GM19328 (cell line): ENCODE measurements around the gene GSTA3.
"Not testable (repeated sequence)": the region's sequence is repeated elsewhere in the genome, so short reads cannot be mapped to it uniquely, and the experiment has no call there.

Source experiments
- ATAC-seq: cut with Tn5 transposase; IDR thresholded peaks from one replicate; pipeline ENCODE4 v1.9.1; 2021; ENCODE audit warnings: mild to moderate bottlenecking, moderate library complexity; ENCODE audit not compliant: unreplicated experiment

The GSTA3 gene

DNA sequence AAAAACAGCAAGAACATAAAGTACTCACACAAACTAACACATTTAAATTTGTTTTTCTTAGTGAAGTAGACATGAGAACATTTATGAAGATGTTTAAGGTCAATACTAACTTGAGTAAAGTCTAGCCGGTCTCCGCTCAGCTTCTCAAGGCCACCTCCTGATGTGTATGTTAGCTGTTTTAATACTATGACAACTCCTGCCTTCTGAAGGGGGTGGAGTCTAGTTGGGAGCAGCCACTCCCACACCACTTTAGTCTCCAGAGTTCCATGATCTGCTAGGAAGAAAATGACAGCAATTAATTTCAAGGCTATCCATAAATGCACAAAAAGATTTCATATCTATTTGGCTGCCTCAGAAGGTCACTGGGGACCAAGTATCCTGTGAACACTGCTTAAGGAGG lies at the start of gene GSTA3:
Gene GSTA3 (minus strand): TSS at position 168 of the 400 bp plus-strand sequence. CDS start 3,864 bp downstream, outside the sequence.
- no peak for ATAC-seq

DNA sequence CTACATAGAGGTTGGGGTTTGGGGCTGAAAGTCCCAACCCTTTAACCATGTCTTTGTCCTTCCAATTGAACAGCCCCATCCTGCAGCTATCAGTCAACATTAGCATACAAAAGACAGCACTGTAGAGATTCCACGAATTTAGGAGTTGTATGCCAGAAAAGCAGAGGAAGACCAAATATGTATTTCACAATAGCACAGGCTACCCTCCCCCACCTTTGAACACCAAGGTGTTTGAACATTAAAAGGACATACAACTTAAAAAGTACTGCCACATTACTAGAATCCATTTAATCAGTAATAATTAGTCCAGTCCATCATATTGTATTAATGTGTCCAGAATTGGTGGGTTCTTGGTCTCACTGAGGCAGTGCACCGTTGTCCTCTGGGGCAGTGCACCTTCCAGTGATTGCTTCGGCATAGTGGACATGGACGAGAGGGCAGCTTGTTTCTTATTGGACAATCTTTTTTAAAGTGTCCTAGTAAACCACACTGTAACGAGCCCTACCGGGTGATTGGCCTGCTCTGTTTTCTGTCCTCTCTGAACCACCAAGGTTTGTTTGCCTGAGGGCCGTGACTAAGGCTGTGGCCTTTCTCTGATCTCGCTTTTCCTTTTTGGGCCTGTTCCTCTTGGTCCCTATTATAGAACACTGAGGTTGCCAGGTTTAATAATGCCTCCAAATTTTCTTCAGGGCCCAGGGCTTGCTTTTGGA lies 49.2 kb upstream of the GSTA3 start:
- no peak for ATAC-seq

- ATAC-seq: no peak
Observed at GRCh38 chr6:52955871-52956270, 46.4 kb upstream of the GSTA3 start.

- no peak for ATAC-seq
Observed at GRCh38 chr6:52953911-52954839, 44.7 kb upstream of the GSTA3 start.

GRCh38 chr6:52946306-52946705 lies 36.8 kb upstream of the GSTA3 start:
- ATAC-seq: no peak

DNA sequence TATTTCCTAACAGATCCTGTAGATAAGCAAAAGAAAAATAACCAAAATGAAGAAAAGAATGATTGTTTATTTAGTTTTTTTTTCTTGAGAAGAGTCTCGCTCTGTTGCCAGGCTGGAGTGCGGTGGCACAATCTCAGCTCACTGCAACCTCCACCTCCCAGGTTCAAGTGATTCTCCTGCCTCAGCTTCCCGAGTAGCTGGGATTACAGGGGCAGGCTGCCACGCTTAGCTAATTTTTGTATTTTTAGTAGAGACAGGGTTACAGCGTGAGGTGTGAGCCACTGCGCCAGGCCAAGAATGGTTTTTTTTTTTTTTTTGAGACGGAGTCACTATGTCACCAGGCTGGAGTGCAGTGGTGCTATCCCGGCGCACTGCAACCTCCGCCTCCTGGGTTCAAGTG lies 33.3 kb upstream of the GSTA3 start:
- ATAC-seq: not testable (repeated sequence)

DNA sequence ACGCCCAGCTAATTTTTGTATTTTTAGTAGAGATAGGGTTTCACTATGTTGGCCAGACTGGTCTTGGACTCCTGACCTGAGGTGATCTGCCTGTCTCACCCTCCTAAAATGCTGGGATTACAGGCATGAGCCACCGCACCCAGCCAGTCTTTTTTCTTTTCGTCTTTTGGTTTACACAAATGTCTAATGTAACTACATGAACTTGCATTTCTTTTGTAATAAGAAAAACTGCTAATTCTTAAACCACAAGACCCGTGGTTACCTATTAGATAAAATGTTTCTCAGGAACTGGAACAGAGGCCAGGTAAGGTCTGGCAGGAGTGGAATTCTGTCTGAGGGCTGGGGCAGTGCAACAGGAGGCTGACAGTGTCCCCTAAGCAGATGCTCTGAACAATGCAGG lies 32.7 kb upstream of the GSTA3 start:
- ATAC-seq: no peak

GRCh38 chr6:52937908-52938307 lies 28.4 kb upstream of the GSTA3 start:
- ATAC-seq: no peak

DNA sequence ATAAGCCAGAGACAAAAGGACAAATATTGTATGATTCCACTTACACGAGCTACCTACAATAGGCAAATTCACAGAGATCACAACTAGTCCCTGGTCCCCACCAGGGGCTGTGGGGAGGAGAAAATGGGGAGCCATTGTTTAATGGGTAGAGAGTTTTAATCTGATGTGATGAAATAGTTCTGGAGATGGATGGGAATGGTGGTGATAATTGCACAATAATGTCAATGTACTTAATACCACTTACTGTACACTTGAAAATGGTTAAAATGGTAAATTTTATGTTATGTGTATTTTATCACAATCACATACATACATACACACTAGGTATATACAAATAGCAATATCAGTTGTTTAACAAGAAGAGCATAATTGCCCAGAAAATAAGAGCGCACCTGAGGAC lies 24.3 kb upstream of the GSTA3 start:
- ATAC-seq: no peak

- no peak for ATAC-seq
Observed at GRCh38 chr6:52931351-52931750, 21.9 kb upstream of the GSTA3 start.

DNA sequence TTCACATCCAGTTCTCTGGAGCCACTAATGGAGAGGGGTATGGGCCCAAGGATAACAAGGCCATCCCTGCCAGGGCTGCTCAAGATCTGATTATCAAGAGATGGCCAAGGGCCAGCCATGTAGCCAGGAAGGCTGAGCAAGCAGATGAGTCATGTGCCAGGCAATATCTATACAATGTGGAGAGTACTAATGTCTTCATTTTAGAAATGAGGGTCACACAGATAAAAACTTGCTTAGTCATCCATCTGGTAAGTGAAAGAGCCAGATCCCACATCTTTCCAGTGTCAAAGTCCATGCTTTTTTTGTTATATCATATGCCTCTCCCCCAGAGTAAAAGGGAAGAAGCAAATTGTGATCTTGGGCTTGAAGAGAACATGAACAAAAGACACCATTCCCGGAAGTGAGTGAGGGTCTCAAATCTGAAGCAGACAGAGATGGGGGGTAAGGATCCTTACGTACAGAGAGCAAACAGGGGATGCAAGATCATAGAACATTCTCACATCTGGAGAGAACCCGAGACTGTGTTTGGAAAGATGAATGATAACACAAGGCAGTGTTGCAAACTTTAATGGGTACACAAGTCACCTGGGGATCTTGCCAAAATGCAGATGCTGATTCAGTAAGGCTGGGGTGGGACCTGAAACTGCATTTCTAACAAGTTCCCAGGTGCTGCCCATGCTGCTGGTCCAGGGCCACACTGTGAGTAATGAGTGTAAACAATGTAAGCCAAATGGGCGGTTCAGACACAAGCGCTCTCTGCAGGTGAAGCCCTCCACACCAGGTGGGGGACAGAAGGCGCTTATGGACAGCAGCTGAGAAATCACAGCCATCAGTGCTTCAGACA lies 20.0 kb upstream of the GSTA3 start:
- no peak for ATAC-seq

- ATAC-seq: no peak
Observed at GRCh38 chr6:52927451-52927850, 18.0 kb upstream of the GSTA3 start.

DNA sequence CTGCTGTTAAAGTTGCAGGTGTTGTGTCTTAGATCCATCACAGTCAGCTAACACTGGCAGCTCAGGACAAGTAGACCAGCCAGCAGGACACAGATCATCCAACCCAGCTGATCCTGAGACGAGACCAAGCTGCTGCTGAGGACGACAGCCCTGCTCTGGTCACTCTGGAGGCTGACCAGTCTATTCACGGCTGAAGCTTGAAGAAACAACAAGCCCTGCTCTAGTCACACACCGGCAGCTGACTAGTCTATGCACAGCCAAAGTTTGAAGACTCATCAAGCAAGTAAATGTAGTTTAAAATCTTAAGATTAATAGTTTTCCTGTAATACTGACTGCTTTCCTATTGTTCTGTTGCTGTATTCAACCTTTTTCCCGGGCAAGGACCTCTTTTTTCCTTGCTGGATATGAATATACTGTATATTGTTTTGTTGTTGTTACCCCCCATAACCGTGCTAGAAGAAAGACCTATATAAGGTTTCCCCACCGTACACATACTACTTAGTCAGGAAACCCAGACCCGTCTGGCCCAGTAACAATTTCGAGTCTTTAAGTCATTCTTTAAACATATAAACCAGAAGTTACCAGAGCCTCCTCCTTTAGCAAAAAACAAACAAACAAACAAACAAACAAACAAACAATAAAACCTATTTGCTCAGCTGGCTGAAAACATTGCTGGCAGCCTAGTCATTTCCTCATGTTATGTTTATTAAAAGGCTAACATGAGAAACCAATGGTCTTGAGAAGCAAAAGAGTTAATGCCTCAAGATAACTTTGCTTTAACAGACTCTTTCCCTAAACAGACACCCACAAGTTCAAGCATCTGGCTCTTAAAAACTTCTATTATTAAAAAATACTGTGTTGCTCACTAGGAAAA lies 16.7 kb upstream of the GSTA3 start:
- no peak for ATAC-seq

DNA sequence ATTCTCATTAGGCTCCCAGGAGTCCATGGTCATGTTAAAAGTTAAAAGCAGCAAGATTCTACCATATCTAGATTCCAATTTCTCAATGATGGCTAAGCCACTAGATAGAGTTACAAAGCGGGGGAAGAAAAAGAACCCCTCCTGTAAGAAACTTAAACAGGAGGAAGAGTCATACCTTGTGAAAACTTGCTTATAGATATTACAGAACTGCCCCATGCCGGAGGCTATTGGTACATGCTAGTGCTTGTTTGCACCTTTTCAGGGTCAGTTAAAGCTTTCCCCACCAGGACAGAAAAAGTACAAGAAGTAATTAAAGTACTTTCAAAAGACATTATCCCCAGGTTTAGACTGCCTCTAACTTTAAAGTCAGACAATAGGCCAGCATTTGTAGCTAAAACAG lies 15.5 kb upstream of the GSTA3 start:
- ATAC-seq: no peak

DNA sequence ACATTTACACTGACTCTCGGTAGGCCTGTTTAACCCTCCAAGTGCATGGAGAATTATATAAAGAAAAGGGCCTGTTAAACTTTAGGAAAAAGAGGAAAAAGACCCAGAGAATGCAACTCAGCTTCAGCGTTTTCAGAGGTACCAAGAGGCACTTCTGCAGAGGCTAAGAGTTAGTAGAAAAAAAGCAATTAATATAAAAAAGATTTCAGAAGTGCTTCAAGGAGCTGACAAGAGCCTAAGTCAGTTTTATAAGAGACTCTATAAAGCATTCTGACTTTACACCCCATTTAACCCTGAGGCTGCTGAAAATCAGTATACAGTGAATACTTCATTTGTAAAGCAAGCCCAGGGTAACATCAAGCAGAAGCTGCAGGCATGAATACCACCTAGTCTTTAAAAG lies 14.2 kb upstream of the GSTA3 start:
- ATAC-seq: not testable (repeated sequence)

GRCh38 chr6:52922161-52922560 lies 12.7 kb upstream of the GSTA3 start:
- no peak for ATAC-seq

DNA sequence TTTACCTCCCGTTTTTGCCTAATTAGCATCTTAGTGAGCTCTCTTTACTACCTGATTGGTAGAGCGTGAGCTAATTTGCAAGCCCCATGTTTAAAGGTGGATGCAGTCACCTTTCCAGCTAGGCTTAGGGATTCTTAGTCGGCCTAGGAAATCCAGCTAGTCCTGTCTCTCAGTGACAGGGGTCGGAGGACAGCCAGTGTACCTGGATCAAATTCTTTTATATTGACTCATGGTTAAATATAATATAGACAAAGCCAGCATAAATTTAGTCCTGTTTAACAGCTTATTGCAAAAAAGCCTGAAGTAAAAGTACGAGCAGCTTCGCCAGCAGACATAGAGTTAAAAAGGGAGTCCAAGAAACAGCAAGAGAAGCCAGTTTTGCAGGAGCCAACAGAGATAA lies 12.2 kb upstream of the GSTA3 start:
- no peak for ATAC-seq

GRCh38 chr6:52919511-52919910 lies 10.0 kb upstream of the GSTA3 start:
- ATAC-seq: not testable (repeated sequence)

GRCh38 chr6:52918771-52919170 lies 9.3 kb upstream of the GSTA3 start:
- ATAC-seq: not testable (repeated sequence)

- ATAC-seq: not testable (repeated sequence)
Observed at GRCh38 chr6:52918027-52918686, 8.7 kb upstream of the GSTA3 start.
